H1 (cell line): ENCODE measurements around the gene LAD1. TPM values are rescaled to one million over a fixed set of nuclear protein-coding genes. Genes with fewer than 3 reads are reported as not detected.

Source experiments
- EZH2 ChIP-seq: fragments of 200-600 bp; sonication (generic); IDR thresholded peaks from 2 replicates; pipeline ENCODE4 v1.7.1; 2012; ENCODE audit warnings: low read depth, mild to moderate bottlenecking, moderate library complexity, low read length, inconsistent platforms; ENCODE audit not compliant: severe bottlenecking
- polyA plus RNA-seq, 7 experiments: library from polyadenylated mRNA; depleted of rRNA in 3 of 7; stranded (reverse) in 5 of 7; unstranded in 2 of 7; fragments of >200 nt in 5 of 7; fragments of 200-250 nt in 2 of 7; gene quantifications; 1 replicate in 5 of 7; 2 replicates in 1 of 7; 4 replicates in 1 of 7; pipeline versions ENCODE4 v1.2.1 to v1.2.3, GENCODE V29; 2011 to 2013; ENCODE audit warnings: missing spikeins in 2 of 7, mixed read lengths in 2 of 7
- total RNA-seq: library from RNA; stranded (reverse); fragmentation: NEBNext Ultra II Directional; extraction: Animal tissue kit (Norgen Biotek cat#: 25700); gene quantifications from 2 replicates; pipeline ENCODE4 v1.2.1, GENCODE V29; 2021

LAD1 gene
- total and polyA plus RNA-seq, 2 of the 8 experiments (the other 6 are each of a cell fraction or from before 2014, with no cell fraction given): 9.3 to 32.8 TPM

DNA sequence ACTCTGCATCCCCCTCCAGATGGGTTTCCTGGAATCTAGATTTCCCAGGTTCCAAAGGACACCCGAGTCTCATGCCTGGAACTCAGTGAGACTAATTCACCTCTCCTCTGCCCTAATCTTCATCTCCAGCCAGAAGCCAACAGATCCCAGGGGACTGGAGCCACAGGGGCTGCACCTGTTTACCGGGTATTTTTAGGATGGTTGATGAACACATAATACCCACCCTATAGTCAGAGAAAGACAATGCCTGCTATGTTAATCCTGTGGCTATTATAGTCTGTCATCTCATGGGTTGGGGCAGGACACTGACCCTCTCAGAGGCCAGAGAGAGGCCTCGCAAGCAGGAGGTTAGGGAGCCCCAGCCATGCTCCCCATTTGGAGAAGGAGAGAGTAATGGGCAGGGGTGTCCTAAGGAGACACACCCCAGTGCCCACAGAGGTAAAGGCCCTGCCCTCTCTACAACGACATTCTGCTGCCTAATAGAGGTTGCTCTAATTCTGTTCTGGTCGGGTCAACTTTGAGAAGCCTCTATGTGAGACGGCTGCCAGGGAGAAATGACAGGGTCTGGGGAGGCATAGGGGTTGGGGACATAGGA lies 23.4 kb upstream of the LAD1 start (continued):
- TF ChIP-seq EZH2: no peak
